NCI-H226 (cell line): ENCODE measurements around the gene MTHFD1L.
"Not testable (repeated sequence)": the region's sequence is repeated elsewhere in the genome, so short reads cannot be mapped to it uniquely, and the experiment has no call there.

ENCODE experiments used
- DNase-seq: peaks from one replicate; pipeline ENCODE4 v3.0.0-alpha.2; 2015

Gene MTHFD1L

DNA sequence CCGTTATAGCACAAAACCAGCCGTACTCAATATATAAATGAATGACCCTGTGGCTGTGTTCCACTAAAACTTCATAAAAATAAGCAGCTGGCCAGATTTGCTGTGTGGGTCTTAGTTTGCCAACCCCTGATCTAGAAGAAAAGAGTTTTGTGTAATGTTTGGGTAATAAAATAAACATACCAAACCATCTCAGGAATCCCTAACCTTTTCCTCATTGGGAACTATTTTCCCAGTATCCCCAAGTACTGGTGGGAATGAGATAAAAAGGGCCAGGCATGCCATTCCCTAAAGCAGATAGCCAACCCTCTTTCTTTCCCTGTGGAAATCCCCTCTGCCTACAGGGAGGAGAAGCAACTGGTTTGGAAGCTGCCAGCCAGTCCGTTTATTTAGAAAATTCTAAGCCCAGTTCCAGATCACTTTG is 205.1 kb downstream of the MTHFD1L start:
- peak; percentile 86 for DNase-seq

DNA sequence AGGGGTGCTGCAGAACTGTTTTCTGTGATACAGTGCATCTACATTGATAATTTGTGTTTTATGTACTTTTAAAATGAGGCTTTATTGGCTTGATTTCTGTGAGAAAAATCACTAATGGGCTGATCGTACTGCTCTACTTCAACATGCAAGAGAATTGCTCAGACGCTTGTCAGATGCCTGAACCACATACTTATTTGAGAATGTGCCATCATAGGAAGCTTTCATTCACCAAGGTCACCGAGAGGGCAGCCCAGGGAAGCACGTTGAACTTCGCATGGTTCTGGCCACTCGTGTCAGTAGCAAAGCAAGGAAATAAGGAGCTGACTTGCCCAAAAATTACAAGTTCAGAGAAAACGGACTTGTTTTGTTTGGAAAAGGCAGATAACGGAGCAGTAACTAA is 205.8 kb downstream of the MTHFD1L start:
- peak; percentile 80 for DNase-seq

DNA sequence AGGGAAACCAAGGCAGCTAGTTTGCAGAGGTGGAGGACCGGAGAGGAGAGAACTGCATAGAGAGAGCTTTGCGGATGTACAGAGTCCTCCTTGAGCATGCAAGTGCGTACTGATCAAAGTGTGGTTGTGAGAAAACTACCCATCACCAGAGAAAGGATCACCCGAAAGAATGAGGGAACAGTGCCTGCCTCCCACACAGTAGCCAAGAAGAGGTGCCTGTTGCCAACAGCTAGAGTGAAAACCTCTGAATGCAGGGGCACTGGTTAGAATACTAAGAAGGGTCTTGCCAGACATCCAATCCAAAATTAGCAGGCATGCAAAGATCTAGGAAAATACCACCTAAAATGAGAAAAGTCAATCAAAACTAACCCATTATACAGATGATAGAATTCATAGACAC is 207.6 kb downstream of the MTHFD1L start:
- no peak for DNase-seq

DNA sequence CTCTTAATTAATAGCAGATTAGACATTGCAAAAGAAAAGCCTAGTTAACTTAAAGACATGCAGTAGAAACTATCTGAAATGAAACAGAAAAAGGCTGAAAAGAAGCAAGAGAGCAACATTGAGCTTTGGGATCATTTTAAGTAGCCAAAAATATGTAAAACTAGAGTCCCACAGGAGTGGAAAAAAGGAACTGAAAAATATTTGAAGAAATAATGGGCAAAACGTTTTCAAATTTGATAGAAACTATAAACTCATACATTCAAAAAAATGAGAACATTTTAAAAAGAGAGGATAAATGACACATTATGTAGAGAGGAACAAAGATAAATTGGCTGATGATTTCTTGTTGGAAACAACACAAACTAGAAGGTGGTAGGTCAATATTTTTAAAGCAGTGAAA is 208.2 kb downstream of the MTHFD1L start:
- no peak for DNase-seq

DNA sequence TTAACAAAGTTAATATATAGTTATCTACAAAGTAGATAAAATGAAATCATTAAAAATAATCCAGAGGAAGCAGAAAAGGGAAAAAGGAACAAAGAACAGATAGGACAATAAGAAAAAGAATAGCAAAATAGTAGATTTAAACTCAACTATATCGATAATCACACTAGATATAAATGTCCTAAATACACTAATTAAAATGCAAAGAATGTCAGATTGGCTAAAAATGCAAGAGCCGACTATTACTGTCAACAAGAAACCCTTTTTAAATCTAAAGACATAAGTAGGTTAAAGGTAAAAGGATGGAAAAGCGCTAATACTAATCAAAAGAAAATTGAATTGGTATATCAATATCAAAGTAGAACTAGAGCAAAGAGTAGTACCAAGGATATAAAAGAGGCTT is 209.5 kb downstream of the MTHFD1L start:
- DNase-seq = no peak

DNA sequence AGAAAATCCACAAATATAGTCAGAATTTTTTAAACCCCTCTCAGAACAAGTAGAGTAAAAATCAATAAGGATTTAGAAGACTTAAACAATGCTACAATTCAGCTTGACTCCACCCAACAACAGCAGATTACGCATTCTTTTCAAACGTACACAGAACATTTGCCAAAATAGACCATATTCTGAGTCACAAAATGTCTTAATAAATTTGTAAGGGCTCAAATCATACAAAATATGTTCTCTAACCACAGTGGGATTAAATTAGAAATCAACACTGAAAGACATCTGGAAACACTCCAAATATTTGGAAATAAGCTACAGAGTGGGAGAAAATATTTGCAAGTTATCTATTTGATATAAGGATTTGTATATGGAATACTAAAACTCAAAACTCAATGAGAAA is 210.0 kb downstream of the MTHFD1L start:
- peak; percentile 45 for DNase-seq

DNA sequence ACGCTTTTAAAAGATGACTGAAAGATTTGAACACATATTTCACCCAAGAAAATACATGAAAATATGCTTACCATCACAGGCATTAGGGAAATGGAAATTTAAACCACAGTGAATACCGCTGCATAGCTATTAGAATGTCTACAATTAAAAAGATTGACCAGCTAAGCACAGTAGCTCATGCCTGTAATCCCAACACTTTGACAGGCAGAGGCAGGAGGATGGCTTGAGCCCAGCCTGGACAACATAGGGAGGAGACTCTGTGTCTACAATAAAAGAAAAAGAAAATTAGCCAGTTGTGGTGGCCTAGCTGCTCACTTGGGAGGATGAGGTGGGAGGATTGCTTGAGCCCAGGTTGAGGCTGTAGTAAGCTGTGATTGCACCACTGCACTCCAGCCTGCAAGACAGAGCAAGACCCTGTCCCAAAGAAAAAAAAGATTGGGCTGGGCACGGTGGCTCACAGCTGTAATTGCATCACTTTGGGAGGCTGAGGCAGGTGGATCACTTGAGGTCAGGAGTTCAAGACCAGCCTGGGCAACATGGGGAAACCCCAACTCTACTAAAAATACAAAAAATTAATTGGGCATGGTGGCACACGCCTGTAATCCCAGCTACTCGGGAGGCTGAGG is 210.5 kb downstream of the MTHFD1L start:
- no peak for DNase-seq

DNA sequence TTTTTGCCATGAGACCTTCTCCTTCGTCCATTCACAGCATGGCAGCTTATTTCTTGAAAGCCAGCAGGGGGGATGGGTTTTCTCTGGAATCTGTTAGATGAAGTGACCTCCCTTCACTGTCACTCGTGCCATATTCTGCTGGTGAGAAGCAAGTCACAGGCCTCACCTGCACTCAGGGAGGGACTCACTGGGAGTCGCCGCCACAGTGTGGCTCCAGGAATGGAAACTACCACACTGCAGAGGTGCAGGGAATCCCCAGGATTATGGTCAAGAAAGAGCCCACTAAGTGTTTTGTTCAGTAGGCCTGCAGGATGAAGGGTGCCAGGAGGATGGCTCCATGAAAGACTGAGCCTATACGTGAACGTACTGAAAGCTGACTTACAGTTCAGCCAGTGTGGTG is 213.2 kb downstream of the MTHFD1L start:
- no peak for DNase-seq

DNA sequence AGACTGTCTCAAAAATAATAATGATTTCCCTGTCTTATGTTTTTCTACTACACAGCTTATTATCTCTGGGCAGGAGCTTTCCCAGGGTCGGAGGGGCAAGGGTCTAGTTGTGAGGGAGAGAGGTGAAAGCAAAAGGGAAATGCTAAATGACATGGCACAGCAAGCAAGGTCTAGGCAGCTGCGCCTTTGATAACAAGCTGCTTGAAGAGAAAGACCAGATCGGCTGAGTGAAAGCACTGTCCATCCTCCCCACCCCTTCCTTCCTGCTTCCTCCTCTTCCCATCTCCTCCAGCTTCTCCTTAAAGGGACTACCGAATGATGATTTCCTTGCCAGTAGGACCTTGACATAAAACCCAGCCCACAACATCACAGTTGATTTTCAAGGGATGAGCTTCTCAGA is 216.2 kb downstream of the MTHFD1L start:
- peak; percentile 39 for DNase-seq

DNA sequence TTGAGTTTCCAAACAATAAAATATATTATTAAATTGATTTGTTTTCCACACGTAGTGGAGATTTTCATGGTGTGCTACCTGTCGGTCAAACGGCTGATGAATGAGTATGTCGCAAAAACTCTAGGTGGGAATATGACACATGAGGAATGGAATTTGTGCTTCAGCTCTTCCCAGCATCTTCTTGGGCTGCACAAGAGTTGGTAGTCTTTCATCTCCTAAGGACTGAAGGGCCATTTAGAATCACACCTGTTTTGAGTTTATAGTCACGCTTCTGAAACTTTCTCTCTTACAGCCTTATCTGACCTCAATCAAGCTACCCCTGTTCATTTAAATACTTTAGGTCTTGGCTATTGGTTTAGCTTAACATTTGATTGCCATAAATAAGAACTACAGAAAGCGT is 216.6 kb downstream of the MTHFD1L start:
- peak; percentile 62 for DNase-seq

DNA sequence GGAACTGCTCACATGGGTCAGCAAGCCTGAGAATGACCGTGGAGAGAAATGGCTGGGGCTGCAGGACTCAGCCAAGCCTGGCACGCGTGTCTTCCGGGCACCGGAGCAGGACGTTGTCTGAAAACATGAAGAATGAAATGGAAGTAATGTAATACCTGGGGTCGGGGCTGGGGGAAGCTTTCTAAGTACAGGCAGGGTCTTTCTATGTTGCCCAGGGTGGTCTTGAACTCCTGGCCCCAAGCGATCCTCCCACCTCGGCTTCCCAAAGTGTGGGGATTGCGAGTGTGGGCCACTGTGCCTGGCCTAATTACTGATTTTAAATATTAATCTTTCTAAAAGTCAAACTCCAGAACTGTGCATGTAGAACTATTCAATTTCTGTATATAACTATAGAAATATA is 218.8 kb downstream of the MTHFD1L start:
- no peak for DNase-seq

DNA sequence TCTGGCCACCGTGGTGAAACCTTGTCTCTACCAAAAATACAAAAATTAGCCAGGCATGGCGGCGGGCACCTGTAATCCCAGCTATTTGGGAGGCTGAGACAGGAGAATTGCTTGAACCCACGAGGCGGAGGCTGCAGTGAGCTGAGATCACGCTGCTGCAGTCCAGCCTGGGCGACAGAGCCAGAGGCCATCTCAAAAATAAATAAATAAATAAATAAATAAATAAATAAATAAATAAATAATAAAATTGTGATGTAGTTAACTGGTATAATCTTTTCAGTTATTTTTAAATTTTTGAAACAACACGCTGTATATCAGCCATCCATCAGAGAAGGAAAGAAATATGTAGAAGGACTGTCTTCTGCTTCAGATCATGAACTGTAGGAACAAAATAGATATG is 221.6 kb downstream of the MTHFD1L start:
- not testable (repeated sequence) for DNase-seq

DNA sequence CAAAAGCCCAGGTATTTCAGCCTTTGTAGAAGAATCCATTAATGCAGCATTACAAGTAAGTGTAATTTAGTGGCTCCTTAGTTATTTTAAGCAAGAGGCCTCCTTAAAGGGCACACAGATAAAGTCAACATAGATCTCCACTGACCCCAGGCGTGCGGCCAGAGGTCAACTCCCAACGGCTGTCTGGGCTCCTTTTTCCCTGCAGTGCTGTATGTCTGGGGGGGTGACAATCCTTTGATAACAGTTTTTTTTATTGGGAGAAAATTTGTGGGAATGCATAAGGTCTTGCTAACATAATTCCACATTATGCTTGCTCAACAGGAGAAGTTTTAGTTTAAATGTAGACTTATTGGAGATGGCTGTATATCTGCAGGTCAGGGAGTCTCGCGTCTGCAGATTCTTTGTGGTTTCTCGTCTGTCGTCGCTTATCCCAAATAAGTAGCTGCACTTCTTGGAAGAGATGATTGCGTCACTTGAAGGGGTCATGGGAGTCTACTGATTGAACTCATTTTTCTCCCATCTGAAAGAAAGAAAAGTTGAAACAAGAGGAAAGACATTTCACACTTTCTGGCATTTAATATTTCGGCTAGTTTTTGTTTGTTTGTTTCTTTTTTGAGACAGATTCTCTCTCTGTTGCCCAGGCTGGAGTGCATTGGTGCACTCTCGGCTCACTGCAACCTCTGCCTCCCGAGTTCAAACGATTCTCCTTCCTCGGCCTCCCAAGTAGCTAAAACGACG is 222.5 kb downstream of the MTHFD1L start:
- DNase-seq = peak; percentile 8

DNA sequence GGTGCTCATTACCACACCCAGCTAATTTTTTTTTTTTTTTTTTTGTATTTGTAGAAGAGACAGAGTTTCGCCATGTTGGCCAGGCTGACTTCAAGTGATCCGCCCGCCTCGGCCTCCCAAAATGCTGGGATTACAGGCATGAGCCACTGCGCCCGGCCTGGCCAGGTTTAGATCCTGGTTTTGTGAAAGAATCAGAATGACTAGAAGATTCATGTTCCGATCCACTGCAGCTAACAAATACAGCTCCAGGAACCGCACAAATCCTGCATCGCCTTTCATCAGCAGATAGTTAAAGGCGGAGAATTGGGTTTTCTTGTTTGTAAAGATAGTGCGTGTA is 223.1 kb downstream of the MTHFD1L start:
- DNase-seq = no peak

DNA sequence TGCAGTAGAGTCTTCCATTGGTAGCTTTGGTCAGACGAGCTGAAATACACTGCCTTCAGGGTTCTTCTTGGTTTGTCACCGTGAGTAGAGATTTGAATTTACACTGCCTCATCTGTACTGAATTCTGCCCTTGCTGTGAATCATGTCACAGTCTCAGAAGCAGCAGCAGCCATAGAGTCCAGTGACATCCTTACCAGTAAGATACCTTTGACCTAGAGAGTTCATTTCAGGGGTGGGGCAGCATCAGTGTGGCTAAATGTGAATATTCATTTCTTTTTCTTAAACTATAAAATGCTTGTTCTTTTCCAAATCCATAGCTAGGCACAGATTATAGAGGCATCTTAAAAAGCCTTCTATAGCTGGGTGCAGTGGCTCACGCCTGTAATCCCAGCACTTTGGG is 223.5 kb downstream of the MTHFD1L start:
- DNase-seq = no peak

DNA sequence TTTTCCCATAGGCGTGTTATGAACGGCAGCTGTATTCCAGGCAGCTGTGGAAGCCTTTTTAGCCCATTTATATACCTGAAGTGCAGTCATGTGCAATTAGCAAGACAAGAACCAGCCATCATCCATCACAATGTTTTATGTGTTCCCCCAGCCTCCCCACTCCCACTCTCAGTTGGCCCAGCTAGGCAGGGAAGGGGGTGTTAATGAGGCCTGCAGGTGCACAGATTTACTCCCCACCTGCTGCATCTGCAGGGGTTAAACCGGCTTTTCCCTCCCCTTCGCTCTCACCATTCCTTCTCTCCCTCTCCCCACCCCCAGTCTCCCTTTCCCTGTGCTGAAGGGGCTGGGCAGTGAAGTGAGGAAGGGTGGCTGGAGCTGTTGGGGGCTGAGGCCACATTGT is 224.5 kb downstream of the MTHFD1L start:
- DNase-seq = no peak

DNA sequence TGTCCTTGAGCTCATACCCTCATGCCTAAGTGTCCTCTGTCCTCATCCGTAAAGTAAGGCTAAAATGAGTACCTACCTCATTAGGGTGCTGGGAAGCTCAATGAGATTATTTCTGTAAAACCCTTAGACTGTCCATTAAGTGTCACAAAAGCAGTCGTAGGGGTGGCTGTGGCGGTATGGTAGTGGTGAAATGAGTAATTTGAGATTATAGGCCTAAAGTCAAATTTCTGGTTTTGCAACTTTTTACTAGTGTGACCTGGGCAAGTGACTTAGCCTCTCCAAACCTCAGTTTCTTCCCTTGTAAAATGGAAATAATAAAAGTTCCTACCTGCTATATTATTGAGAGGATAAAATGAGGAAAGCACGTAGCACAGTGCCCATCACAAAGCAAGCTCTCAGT is 226.1 kb downstream of the MTHFD1L start:
- DNase-seq = no peak

DNA sequence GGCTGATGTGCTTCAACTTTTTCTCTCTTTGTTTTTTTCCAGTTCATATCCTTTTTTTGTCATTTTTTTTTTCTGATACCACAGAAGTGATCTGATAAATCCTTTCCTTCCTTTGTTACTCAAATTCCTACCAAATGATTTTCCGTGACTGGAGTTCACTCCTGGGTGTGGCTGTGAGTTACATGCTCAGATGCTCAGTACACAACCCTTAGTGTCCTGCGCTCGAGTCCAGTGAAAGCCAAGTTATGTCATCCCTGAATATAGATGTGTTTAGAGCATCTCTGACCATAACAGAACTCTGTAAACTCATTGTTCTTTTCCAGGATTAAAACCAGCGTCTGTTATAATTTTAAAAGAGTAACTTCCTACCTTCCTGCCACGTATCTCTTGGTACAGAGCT is 227.1 kb downstream of the MTHFD1L start:
- DNase-seq = no peak

DNA sequence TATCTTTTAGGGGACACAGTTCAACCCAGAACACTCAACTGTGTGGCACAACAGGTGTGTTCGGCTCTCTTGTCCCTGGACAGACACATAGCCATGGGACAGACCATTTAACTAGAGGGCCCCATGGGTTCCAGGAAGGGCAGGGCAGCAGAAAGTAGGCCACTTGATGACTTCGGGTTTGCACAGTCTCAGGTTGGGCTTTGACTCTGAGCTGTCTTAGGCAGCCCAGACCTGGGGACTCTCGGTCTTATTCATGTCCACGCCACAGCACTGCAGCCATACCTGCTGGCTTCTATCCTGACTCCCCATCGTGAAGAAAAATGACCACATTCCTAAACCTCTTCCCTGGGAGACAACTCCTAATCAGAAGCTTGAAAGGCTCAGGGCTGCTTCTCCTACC is 228.2 kb downstream of the MTHFD1L start:
- no peak for DNase-seq

DNA sequence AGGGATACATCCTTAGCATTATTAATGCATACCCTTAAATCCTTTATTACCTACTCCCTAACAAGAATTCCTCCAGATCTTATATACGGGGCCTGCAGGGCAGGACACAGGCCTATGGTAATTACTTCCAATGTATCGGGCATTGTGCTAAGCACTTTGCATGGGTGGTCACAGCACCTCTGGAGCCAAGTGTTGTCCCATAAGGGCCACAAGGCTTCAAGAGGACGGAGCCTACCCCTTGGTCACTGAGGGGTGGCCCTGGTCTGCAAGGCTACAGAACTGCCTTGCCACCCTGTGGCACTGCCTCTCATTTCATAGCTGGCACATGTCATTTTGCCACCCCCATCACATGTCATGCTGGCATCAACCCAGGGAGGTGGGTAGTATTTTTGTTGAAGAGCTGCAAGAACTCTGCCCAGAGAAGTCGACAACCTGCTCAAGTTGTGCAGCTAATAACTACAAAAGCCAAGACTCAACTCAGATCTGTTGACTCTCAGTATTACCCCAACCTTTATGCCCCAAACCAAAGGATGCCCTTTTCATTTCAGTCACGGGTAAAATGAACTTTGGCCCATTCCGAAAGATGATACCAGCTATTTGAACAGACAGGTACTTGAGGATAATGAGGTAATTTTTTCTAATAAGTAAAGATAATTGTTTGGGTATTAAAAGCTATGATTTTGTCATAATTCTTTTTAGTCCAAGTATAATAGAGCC is 230.2 kb downstream of the MTHFD1L start:
- DNase-seq = no peak

DNA sequence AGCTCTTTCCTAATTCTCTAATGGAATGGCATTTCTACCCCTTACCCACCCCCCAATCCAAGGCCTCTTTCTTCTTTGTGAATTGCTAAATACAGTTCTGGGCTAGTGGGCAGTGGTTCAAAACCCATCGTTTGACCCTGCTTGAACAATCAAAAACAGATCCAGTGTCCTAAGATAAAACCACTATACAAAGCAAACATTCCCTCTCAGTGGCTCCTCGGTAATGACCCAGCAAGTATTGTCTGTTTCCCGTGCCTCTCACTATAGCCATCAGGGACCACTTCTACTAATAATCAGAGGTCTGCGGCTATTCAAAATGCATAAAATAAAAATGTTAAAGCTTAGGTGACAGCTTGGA is 230.7 kb downstream of the MTHFD1L start:
- no peak for DNase-seq

DNA sequence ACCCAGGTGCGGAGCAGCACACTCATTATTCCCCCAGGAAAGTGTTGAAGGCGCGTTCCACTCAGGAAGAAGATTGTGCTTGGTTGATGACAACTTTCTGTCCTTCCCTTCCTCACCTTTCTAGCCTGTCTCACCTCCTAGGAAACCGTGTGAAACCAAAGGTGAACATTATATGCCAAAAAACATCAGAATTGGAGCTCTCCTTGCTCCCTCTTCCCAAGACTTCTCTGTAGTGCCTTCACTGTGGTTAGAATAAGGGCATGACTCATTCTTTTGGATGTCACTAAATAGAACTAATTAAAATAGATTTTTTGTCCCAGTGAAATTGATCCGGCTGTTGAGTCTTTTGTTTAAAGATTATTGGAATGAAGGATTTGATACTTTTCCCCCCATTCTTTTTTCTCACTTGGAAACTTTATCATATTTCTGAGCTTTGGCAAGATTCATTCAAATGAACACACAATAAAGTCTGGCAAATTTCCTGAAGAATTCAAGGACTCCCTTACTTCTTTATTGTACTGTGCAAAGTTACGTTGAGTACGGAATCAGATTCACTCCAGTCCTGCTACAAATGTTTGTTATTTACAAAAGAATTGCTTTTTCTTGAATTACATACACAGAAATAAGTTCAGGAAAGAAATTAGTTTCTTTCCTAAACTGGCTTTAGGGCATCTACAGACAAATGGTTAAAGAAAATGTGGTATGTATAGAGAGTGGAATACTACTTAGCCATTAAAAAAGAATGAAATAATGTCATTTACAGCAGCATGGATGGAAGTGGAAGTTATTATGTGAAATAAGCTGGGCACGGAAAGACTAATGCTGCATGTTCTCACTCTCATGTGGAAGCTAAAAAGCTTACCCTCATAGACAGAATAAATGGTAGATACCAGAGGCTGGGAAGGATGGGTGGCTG is 231.4 kb downstream of the MTHFD1L start:
- DNase-seq = no peak

DNA sequence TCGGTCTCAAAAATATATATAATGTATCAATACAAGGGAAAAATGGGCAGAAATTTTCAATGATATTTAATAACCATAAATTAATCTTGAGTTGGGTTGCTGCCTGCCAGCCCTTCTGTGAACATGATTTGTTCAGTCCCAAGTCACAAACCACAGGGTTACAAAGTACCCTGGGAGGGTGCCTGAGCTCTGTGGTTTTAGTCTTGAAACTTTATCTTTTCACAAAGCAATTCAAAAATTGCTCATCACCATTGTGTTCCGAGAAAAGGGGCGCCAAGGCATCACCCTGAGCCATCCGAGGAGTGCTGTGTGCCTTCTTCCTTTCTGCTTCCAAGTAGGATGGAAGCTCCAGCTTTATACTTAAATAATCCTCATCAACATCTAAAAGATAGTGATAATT is 232.7 kb downstream of the MTHFD1L start:
- no peak for DNase-seq
